Limb (tissue), 2 donors: ENCODE data around the gene GPATCH11.

Source experiments
- DNase-seq, 2 donors: peaks; one replicate each; pipeline ENCODE4 v3.0.0-alpha.2; 2016; ENCODE audit errors: extremely low spot score in 2 of 2

Gene GPATCH11

DNA sequence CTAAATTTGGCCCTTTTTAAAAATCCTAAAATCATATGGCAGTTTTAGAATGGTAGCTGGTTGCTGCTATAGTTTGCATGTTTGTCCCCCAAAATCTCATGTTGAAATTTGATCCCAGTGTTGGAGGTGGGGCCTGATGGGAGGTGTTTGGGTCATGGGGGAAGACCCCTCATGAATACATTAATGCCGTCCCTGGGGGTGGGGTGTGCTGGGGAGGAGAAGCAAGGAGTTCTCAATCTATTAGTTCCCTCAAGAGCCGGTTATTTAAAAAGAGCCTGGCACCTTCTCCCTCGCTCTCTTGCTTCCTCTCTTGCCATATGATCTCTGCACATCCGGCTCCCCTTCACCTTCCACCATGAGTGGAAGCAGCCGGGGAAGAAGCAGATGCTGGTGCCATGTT lies 20.8 kb downstream of the GPATCH11 start:
- DNase-seq = no peak

DNA sequence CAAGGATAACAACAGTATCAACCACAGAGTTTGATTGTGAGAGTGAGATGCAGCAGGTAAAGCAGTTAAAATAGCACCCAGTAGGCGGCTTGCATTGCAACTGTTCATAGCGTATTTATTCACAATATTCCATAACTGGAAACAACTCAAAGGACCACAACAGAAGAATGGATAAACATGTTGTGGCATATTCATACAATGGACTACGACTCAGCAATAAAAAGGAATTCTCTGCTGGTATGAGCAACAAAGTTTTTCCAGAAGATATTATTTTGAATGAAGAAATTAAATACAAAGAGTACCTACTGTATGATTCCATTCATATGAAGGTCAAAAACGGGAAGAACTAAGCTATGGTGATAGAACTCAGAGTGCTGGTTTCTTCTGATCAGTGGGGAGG lies 25.2 kb downstream of the GPATCH11 start:
- no peak for DNase-seq

DNA sequence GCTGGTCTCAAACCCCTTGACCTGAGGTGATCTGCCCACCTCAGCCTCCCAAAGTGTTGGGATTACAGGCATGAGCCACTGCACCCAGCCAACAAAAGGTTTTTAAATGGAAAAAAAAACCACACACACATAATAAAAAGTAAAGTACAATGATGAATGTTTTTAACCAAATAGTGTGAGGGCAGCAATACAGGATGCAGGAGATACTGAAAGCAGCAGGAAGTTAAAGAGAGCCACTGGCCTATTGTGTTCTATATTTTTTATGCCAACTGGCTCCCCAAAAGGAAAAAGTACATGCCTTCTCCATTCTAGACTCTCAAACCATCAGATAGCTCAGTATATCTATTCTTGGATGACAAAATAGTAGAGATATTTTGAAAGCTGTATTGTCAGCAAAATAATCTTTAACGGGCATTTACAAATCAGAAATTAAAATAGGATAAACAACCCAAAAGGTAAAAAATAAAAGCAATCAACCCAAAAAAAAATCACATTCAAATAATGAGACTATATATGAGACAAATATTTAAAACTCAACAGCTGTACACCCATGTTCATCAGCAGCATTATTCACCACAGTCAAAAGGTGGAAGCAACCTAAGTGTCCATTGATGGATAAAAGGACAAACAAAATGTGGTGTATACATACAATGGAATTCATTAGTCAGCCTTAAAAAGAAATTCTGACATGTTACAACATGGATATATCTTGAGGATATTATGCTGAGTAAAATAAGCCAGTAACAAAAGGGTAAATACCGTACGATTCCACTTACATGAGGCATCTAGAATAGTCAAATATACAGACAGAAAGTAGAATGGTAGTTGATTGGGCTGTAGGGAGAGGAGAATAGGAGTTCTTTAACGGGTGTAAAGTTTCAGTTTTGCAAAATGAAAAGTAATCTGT lies 26.2 kb downstream of the GPATCH11 start:
- no peak for DNase-seq

DNA sequence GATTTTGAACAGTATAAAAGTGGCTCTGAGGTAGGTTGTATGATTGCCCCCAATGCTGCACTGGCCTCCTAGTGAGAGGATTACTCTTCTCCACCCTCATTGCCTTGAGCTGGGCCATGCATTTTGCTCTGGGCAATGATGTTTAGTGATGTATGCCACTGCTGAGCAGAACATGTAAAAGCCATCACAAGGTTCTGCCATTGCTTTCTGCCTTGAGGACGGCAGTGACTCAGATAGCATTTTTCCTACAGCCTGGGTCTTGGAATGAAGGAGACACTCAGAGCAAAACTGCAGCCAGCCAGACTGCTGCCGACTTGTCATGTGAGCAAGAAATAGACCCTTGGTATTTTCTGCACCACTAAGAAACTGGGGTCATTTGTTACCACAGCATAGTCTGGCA lies 27.6 kb downstream of the GPATCH11 start:
- no peak for DNase-seq

DNA sequence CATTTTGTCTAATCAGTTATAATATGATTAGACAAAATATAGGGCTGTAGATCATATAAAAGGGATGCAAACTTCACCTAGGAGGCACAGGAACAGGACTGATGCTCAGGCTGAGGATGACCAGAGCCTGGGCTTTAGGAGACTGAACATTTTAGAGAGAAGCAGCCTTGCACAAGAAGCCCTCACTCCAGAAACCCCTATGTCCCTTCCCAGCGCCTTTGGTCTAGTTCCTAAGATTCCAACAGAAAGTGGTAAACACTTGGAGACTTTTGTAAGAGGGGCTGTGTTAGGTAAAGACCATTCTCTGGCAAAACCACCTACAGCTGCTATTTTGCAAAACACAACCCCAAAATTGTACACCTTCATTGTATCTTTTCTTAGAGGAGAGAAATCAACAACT lies 33.2 kb downstream of the GPATCH11 start:
- no peak for DNase-seq

DNA sequence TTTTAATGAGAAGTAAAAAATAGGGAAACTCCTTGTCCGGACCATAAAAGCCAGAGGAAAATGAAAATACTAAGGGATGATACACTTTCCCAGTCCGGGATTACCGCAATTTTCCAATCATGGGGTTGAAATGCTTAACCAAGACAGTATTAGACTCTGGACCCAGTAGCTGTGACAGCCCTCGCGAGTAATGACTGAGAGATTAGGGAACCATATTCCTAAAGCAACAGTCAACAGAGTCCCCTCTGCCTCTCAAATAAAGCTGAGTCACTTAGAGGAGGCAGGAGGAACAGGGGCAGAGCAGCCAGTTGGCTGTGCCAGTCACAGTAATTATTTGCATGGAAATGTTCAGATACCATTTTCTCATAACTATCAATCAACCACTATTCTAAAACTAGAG lies 34.8 kb downstream of the GPATCH11 start:
- no peak for DNase-seq

DNA sequence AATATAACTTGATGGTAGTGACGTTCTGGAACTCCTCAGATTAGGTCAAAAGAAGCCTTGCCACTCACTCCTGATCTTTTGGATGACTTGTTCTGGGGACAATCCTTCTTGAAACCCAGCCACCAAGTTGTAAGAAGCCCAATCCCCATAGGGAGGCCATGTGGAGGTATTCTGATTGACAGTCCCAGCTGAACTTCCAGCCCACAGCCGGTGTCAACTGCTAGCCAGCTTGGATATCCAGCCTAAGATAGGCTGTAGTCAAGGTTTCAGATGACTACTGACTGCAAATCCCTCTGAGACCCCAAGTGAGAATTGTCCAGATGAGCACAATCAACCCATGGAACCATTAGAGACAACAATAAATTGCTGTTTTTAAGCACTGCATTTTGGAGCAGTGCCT lies 41.1 kb downstream of the GPATCH11 start:
- peak; percentile 28 to 58 for DNase-seq

DNA sequence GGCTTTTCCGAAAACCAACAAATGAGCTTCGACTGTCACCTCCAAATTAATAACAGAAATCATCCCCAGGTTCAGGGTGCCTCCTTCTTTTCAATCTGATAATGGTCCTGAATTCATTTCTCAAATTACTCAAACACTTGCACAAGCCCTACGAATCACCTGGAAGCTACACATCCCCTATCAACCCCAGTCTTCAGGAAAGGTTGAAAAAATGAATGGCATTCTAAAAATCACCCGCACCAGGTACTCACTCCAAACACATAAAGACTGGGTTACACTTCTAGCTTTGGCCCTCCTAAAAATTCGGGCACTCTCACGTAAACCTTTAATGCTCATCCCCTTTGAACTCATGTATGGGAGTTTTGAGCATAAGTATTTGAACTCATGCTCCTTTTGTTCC lies 48.6 kb downstream of the GPATCH11 start:
- no peak for DNase-seq

DNA sequence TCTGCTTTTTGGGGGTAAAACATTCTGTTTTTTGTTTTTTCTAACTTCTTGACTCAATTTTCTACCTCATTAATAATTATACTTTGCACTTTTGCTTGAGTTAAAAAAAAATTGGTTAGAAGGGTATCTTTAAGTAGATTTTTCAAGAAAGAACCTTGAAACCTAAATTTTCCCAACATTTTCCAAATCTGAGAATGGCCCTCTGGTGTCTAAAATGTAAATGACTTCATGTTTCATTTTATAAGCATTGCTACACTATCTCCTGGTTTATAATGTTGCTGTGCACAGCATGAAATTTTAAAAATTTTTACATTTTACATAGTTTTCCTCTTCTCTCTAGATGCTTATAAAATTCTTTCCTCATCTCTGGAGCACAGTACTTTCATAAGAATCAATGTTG lies 58.2 kb downstream of the GPATCH11 start:
- no peak for DNase-seq

DNA sequence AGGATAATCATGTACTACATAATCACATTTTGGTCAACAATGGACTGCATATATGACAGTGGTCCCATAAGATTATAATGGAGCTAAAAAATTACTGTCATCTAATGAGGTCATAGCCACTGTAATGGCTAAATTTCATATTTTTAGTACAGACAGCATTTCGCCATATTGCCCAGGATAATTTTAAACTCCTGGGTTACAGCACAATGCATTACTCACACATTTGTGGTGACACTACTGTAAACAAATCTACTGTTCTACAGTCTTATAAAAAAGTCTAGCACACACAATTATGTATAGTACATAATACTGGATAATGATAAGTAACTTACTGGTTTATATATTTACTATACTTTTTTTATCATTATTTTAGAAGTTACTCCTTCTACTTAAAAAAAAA lies 59.7 kb downstream of the GPATCH11 start:
- DNase-seq = no peak

DNA sequence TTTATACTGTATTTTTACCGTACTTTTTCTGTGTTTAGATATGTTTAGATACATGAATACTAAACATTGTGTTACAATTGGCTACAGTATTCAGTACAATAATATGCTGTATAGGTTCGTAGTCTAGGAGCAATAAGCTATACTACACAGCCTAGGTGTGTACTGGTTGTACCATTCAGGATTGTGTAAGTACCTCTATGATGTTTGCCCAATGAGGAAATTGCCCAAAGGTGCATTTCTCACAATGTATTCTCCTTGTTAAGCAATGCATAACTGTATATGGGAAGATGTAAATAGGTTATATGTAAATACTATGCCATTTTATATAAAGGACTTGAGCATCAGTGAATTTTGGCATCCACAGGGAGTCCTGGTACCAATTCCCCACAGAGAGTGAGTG lies 61.7 kb downstream of the GPATCH11 start:
- DNase-seq = no peak

DNA sequence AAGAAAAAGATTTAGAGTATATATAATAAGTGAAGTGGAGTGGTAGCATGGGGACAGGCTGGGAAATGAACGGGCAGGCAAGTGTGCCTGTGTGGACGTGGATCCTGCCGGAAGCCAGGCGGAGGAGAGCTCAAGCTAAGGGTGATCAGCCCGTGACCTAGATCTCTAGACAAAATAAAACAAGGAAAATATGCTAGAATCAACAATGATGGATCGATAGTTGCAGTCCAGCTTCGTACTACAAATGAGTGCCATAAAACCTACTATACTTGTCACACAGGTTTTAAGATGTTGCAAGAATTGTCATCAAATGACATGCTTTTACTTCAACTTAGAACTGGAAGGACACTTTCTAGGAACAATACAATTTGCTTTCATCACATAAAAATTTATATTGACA lies 64.0 kb downstream of the GPATCH11 start:
- no peak for DNase-seq
